COR-L47 (cell line): Measurements from ENCODE around the gene LCTL.
A peak's percentile ranks its signal among the peaks of the same experiment; 100 is the strongest.
"Not testable (repeated sequence)": the region's sequence is repeated elsewhere in the genome, so short reads cannot be mapped to it uniquely, and the experiment has no call there.

Experiments
- DNase-seq: peaks from one replicate; lab custom pipeline; 2025; lab: John Stamatoyannopoulos, UW

Gene LCTL

GRCh38 chr15:66565141-66565641, 607 bp downstream of the LCTL start:
- no peak for DNase-seq

DNA sequence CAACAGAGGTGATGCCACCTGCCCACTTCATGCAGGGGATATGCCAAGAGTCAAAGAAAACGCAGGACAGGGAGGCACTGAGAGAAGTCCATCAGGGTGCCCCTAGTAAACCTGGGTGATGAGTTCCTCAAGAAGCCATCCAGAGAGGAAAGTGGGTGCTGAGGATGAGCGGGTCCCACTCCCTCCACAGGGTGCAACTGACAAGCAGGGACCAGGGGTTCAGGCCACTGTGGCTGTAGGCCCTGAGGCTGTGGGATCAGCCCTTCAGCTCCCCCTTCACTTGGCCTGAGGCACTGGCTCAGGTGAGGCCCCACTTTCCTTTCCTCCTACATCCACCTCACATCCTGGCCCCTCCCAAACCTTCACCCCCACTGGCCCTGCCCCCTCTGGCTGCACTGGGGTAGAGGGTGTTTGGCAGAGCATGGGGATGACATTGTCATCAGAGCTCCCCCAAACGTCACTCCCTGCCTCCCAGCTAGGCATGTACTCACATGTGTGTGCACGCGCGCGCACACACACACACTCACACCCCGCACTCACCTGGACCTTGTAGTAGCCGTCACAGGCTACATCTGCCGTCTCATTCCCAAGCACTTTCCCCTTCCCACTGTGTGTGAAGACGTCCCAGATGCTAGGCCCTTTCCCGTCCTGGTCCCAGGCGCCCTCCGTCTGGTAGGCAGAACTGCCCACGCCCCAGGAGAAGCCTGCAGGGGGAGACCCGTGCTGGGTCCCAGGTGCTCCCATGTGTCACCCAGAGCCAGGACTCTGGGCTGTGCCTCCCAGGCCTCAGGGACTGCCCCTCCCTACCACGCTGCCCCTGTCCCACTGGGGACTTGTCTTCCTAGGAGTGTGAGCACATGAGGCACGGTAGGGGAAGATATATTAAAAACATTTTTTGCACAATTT, 1.4 kb downstream of the LCTL start:
- no peak for DNase-seq

DNA sequence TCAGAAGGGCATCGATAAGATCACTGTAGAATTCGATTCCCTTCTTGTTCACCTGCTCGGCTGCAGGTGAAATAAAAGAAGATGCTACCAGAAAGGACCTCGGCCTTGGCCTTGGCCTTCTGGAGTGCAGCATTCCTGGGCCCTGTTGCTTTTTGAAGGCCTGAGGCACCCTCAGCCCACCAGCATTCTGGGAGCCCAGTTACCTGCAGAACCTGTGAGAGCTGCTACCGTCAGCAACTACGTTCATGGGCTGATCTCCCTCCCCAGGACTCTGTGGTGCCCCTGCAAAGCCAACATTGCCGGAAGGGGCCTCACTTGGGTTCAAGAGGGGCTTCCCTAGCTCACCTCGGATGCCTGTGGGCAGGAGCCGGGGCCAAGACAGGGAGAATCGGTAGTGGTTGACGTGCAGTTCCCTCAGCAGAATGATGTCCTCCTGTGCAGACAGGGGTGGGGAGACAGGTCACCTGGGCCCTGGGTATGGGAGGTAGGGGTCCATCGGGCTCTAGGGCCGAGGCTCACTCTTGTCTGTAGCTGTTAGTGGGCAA, 2.2 kb downstream of the LCTL start:
- DNase-seq: no peak

DNA sequence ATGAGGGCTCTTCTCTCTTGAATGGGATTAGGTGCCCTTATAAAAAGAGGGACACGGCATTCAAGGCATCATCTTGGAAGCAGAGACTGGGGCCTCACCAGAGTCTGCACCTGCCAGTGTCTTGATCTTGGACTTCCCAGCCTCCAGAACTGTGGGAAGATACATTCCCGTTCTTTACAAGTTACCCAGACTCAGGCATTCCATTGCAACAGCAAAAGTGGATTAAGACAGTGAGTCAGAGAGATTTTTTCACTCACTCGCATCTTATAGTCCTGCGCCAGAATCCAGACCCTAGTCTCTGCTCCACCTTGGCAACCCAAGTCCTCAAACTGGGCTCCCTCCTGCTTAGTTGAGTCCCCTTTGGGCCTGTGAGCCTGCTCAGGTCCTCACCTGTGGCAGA, 2.7 kb downstream of the LCTL start:
- no peak for DNase-seq

- DNase-seq: no peak
Measured at GRCh38 chr15:66560856-66561525, 4.8 kb downstream of the LCTL start.

DNA sequence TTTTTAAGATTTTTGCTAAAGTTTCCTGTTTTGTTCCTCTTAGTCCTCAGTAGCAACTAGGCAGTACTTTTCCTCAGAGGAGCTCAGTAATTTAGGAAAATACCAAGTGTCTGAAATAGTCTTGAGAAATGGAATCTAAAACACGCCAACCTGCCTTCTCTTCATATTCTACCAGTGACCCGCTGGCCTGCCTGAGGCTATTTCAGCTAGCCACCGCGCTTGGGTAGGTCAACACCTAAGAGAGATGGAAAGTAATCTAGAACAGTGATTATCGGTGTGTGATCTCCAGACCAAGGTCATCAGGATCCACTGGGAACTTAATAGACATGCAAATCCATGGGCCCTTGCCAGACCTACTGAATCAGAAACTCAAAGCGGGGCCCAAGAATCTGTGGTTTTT, 7.5 kb downstream of the LCTL start:
- DNase-seq: no peak

GRCh38 chr15:66555685-66556084, 10.1 kb downstream of the LCTL start:
- no peak for DNase-seq

GRCh38 chr15:66545255-66545654, 20.5 kb downstream of the LCTL start:
- DNase-seq: no peak

- no peak for DNase-seq
Measured at GRCh38 chr15:66542896-66543295, 22.9 kb downstream of the LCTL start.

- DNase-seq: no peak
Measured at GRCh38 chr15:66535056-66535455, 30.7 kb downstream of the LCTL start.

DNA sequence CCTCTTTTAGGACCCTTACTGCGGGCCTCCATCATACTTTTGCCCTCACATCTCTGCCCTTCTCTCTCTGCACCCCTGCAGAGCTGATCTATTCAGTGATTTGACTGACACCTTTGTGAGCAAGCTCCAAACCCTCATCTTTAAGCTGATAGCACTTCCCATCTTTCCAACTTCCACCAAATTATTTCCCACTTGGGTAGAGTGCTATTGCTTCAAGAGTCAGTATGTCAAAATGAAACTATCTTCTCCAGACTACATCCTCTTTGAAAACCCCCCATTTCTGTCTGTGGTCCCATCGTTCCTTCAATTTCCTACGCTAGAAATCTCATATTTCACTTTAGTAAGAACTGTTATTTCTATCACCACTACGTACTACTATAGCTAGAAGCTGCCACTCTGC, 41.0 kb downstream of the LCTL start:
- DNase-seq: no peak

DNA sequence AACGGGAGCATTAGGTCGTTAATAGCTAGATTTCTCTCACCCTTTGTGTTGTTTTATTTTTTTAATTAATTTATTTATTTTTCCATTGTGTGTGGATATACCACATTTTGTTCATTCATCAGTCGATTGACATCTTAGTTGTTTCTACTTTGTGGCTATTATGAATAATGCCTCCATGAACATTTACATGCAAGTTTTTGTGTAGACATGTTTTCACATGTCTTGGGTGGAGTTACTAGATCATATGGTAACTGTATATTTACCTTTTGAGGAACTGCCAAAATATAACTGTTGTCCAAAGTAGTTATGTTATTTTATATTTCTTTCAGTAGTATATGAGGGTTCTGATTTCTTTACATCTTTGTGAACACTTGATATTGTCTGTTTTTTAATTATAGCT, 41.9 kb downstream of the LCTL start:
- DNase-seq: no peak

DNA sequence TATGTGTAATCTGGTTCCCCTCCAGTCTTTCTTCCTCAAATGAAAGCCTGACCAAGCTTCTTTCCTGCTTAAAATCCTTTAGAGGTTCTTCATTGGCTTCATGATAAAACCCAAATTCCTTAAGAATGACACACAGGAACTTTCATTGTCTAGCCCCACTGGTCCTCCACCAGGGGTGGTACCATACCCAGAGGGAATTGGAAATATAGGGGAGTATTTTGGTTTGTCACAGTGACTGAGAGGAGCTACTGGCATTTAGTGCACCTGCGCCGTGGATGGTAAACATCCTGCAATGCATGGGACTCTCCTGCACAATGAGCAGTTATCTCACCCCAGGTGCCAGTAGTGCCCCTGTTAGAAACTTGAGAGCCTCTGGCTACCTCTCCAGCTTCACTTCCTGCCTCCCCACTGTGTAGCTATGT, 49.9 kb downstream of the LCTL start:
- no peak for DNase-seq

DNA sequence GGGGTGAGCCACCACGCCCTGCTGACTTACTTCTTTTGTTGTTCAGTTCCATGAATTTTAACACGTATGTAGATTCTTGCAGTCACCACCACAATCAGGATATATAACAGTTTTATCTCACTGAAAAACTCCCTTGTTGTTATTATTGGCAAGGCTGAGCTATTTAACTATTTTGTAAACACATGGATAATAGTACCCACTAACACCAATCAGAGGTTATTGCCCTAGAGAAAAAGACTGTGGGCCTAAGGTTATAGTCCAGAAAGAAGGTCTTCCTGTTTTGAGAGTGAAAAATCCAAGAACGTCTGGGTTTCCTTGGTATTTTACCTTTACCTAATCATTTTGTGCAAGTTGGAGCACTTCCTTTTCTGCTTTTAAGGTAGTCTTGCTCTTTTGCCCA, 51.2 kb downstream of the LCTL start:
- DNase-seq: no peak

GRCh38 chr15:66508293-66508883, 57.4 kb downstream of the LCTL start:
- DNase-seq: no peak

DNA sequence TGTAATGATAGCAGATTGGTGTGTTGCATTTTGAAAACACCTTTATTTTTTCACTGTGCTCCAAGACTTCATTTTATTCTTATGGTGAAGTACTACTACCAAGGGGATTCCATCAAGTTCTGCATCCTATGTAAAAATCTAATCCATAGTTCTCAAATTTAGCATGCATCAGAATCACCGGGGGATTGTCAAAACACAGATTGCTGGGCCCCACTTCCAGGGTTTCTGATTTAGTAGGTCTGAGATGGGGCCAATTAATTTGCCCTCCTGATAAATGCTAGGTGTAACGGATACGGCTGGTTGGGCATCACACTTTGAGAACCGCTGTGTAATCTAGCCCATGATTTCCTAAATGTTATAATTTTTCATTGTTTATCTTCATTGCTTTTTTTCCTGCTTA, 60.0 kb downstream of the LCTL start:
- no peak for DNase-seq

DNA sequence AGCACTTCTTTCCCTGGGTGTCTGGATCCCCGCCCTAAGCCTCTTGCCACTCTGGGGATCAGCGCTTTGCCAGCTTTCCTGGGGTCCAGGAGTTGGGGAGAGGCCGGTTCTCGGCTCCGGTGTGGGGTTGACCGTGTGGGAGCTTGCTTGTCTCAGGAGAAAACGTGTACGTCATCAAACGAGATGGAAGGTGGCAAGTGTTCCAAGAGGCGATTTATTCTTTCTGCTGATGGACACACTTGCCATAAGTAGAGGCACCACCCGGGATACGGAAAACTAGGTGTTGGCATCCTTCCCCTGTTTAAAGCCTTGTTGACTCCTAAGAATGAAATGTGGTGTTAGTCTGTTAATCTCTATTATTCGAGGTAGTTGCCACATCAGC, 60.4 kb downstream of the LCTL start:
- no peak for DNase-seq

DNA sequence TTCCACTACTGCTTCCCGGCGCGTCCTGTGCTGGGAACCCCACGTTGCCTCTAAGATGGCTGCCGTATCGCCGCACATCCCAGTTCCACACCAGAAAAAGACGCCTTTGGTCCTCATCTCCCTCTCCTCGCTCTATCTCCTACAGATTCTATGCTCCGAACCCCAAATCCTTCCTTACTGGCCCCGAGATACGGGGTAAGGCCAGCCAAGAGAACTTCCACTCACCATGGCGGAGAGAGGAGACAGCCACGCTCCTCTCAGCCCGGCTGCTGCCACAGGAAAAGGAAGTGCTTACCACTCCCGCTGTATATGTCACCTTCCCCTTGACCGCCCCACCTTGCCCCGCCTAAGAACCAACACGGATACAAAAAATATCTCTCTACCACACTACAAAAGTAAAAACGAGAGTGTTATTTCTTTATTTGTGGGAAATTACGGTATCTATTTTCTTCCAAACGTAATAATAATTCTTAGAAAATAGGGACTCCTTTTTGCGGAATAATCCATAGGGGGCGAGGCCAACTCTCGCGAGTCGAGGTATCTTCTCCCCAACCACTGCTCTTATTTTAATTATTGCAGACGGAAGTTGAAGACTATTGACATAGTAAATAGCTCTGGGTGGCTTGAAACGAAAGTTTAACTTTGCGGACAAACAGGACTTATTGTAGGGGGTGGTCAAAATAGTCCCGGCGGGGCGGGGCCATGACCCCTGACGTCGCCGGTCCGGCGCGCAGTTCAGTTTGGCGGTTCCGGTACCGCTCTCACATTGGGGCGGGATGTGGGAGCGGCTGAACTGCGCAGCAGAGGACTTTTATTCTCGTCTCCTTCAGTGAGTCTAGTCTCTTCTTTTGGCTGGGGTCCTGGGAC, 61.0 kb downstream of the LCTL start, which contains the start of the genes RPL4 and ZWILCH:
RPL4 (minus strand) TSS at position 293 of the 867 bp plus-strand sequence; CDS start at position 228, 65 bp downstream.
ZWILCH (plus strand) TSS at position 764 of the 867 bp plus-strand sequence; CDS start at position 777, 13 bp downstream.
- DNase-seq: peak; percentile 34

DNA sequence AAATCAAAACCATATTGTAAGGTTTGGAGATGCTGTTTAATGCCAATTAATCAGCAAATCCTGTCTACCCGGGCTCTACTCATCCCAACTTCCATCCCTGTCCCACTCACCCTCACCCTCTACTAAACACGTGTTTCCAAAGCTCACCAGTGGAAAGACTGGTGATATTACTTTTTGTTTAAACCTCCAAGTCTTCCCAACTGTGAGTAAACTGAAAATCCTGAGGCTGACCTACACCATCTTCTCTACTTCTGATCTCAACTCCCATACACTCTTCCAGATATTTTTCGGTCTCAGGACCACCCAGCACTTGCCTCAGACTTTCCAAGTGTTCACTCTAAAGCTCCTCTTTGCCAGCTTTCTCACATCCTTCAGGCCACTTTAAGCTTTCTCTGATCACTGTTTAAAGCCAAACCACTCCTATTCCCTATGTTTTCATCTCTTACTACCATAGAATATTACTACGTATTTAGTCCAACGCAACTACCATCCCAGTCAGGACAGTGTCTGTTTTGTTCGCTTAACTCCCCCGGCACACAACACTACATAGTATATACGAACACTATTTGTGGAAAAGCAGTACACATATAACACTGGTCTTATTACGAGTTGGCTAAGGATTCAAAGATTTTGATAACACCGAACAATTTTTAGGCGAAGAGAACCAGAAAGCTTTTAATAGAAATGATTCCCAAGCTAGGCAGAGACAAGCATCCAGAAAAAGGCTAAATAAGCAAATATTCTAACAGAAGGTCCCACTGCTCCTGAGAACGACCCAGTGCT, 61.8 kb downstream of the LCTL start:
- DNase-seq: no peak

- not testable (repeated sequence) for DNase-seq
Measured at GRCh38 chr15:66503041-66503648, 62.7 kb downstream of the LCTL start.
